Activated T-helper 2 cell treated with anti-CD3 and anti-CD28 coated beads, Interferon-gamma antibody, Interleukin-2, Interleukin-4, amounts not matched to agents 10 μg/mL and 5 μg/mL and 100 μg/mL, durations not matched to agents 14 hours and 24 hours and 36 hours (primary cell): ENCODE results near the gene METTL26. TPM values are rescaled to one million over a fixed set of nuclear protein-coding genes. Genes with fewer than 3 reads are reported as not detected.

Experiments used
- DNase-seq: peaks from one replicate; pipeline ENCODE4 v3.0.0; 2021; ENCODE audit warnings: low spot score
- H3K27ac Mint-ChIP-seq: one replicate; pipeline ENCODE4 v1.8.0; 2021; ENCODE audit warnings: mixed read lengths
- H3K27me3 Mint-ChIP-seq: one replicate; pipeline ENCODE4 v1.8.0; 2021; ENCODE audit warnings: low read depth, mixed read lengths
- H3K36me3 Mint-ChIP-seq: one replicate; pipeline ENCODE4 v1.8.0; 2021; ENCODE audit warnings: low read depth, mixed read lengths
- H3K4me1 Mint-ChIP-seq: one replicate; pipeline ENCODE4 v1.8.0; 2021; ENCODE audit warnings: low read depth, mixed read lengths
- H3K4me3 Mint-ChIP-seq: one replicate; pipeline ENCODE4 v1.8.0; 2021; ENCODE audit warnings: low read depth, mild to moderate bottlenecking, moderate library complexity, mixed read lengths
- H3K9me3 Mint-ChIP-seq: one replicate; pipeline ENCODE4 v1.8.0; 2021; ENCODE audit warnings: mixed read lengths
- intact Hi-C: fragments of 100-400 bp; cut with micrococcal nuclease; formaldehyde crosslinking; loops from one replicate; pipeline ENCODE4 v1.15.1; 2023
- total RNA-seq: library from RNA; stranded (reverse); gene quantifications from 2 replicates; pipeline ENCODE4 v1.2.3, GENCODE V29; 2022

Gene METTL26
- total RNA-seq, 1 donor from 2014 or later = 131 TPM

DNA sequence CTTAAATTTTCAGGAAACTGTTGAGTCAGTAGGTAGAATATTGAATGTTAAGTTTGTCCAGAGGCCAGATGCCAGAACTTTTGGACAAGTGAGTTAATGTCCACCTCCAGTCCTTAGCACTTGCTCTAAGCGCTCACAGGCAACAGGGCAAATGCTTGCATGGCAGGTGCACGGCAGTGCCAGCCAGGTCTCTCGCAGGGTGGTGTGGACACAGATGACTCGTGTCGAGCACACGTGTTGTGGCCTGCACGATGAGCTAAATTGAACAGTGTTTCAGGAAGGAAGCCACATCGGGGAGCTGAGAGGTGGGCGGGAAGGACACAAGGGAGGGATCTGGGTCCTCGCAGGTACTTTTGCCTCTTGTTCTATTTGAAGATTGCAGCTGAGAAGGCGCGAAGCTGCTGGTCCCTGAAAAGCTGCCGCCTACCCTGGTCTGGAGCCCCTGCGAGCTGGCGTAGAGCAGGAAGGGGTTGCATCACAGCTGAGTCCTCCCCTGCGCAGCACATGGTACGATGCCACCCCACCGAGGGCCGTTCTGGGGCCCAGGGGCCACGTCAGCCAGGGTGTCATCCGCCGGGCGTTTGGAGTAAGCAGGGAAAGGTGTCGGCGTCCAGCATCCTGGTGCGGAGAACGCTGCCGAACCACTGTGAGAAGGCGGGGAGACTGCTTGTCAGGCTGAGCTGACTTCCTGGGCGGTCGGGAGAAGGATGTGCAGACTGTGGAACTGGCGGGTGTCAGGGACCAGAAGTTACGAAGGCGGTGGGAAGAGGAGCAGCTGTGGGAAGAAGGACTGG is 40.0 kb downstream of the METTL26 start:
- Mint-ChIP-seq H3K4me1 (peaks cover 11% of the 10 kb centered on the region), H3K4me3 (no peak overlapping the region), H3K27me3 (no peaks in the 10 kb centered on the region), H3K36me3 (peaks cover 17% of the 10 kb centered on the region), H3K9me3 (no peaks in the 10 kb centered on the region), H3K27ac (no peak overlapping the region)
- intact Hi-C loops = no loop called here
- DNase-seq = no peak

DNA sequence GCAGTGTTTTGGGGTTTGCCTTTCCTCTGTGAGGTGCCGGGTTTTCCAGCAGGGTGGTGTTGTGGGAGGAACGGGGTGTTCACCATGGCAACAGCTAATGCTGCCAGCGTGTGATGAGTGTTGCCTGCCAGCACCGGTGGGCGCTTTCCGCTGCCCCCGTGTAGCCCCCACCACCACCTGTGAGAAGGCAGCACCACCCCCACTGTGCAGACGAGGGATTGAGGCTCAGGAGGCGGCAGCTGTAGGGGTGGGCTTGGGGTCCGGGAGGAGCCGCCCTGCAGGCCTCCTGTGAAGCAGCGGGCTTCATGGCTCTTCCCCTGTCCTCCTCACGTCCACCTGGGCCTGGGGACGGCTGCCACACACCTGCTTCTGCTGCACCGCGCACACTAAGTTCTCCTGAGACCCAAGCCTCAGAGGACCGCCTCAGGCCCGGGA is 41.0 kb downstream of the METTL26 start:
- DNase-seq = no peak
- H3K4me3 Mint-ChIP-seq = no peak overlapping the region
- peaks cover 16% of the 10 kb centered on the region for H3K4me1 Mint-ChIP-seq
- peaks cover 17% of the 10 kb centered on the region for H3K36me3 Mint-ChIP-seq
- H3K27ac Mint-ChIP-seq = no peak overlapping the region
- intact Hi-C loops = no loop called here
- H3K9me3 Mint-ChIP-seq = no peaks in the 10 kb centered on the region
- no peaks in the 10 kb centered on the region for H3K27me3 Mint-ChIP-seq

DNA sequence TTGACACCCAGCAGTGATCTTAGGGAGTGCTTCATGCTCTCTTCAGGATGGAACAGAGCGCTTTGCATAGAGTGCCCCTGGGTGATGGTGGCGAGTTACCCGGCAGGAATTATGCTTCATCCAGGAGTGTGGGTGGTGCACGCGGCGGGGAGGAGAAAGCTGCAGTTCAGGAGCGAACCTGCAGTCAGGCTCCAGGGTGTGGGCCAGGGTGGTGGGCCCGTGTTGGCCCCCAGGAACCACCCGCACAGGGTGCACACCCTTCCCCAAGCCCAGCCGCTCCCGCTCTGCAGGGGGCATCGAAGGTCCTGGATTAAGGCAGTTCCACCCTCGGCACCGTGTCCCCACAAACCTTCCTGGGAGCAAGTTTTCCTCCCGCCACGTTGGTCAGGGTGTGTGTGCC is 42.3 kb downstream of the METTL26 start:
- H3K4me1 Mint-ChIP-seq = peaks cover 16% of the 10 kb centered on the region
- no peaks in the 10 kb centered on the region for H3K27me3 Mint-ChIP-seq
- intact Hi-C loops = no loop called here
- H3K4me3 Mint-ChIP-seq = no peak overlapping the region
- peaks cover 16% of the 10 kb centered on the region for H3K36me3 Mint-ChIP-seq
- no peaks in the 10 kb centered on the region for H3K9me3 Mint-ChIP-seq
- DNase-seq = no peak
- no peak overlapping the region for H3K27ac Mint-ChIP-seq

DNA sequence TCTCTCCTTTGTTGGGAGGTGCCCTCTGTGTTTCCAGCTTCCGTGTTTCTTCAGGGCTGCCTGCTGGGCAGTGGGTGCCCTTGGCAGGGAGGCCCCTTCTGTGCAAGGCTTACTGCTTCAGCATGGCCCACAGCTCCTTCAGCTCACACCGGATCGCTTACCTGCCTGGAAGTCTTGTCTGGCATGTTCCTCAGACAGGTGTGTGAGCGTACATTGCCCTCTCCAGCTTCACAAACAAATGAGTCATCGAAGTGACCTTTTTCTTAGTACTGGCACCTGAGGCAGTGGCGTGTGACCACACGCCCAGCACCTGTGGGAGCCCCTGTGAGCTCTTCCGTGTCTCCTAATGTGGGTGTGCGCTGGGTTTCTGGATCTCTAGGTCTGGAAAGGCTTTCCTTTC is 42.7 kb downstream of the METTL26 start:
- Mint-ChIP-seq H3K36me3 (peaks cover 15% of the 10 kb centered on the region), H3K27ac (no peak overlapping the region), H3K27me3 (no peaks in the 10 kb centered on the region), H3K4me1 (peaks cover 16% of the 10 kb centered on the region), H3K9me3 (no peaks in the 10 kb centered on the region), H3K4me3 (no peak overlapping the region)
- no peak for DNase-seq
- intact Hi-C loops = no loop called here

DNA sequence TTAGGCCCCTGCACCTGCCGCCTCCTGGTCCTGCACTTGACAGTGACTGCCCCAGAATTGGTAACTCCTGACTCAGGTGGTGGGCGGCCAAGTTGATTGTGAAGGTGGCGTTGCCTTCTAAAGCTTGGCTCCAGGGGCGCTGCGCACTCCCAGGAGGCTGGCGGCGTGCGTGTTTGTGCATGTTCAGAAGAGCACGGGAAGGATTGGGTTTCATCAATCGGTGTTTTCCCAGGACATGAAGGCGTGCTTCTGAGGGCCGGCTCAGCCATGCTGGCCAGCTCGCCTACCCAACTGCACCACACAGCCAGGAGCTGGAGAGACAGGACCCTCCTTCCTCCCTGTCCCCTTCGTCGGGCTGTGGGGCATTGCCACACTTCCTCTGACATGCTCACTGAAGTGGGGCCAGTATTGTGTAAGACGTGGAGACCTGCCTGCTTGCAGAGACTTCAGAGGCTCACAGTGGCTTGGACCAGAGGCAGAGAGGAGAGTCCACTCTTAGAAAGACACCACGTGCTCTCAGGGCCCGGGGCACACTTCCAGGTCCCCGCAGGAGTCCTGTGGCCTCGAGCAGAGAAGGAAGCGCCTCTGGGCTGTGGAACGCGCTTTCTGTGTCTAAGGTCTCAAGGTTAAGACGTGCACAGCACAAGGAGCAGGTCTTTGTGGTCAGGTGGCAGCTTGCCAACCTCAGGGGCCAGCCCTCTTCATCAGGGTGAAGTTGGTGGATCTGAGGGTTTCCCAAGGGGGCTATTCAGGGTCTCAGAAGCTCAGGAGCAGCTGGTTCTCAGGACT is 43.4 kb downstream of the METTL26 start:
- H3K36me3 Mint-ChIP-seq = peaks cover 17% of the 10 kb centered on the region
- H3K27ac Mint-ChIP-seq = no peak overlapping the region
- no peak for DNase-seq
- no peak overlapping the region for H3K4me3 Mint-ChIP-seq
- no peaks in the 10 kb centered on the region for H3K27me3 Mint-ChIP-seq
- peaks cover 16% of the 10 kb centered on the region for H3K4me1 Mint-ChIP-seq
- H3K9me3 Mint-ChIP-seq = no peaks in the 10 kb centered on the region
- intact Hi-C loops = no loop called here

DNA sequence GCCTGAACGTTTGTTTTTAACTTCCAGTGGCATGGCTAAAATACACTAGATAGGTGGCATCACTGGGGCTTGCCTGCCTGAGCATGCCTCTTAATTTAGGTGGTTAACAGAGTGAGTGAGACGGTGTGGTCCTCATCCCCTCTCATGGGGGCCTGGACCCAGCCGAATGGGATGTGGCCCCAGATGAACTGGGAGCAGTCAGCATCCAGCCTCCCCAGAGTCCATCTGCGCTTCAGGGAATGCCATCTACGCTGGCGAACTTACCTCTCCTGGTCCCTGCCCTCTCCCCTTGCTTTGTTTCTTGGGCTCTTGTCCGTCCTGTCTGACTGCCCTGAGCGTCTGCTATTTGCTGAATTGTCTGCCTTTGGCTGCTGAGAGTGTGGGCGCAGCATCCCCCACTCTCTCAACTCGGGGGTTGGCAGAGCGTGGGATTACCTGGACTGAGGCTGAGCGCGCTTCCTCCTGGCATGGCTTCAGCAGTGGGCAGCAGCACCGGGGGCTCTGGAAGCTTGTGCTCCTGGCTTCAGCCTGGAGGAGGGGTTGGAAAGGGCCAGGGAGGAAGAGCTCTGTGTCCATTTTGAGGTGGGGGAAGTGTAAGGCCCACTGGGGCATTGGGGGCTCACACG is 44.1 kb downstream of the METTL26 start:
- H3K9me3 Mint-ChIP-seq = no peaks in the 10 kb centered on the region
- intact Hi-C loops = no loop called here
- H3K27me3 Mint-ChIP-seq = no peaks in the 10 kb centered on the region
- no peak for DNase-seq
- H3K4me3 Mint-ChIP-seq = peak overlapping the region; percentile 39
- peaks cover 19% of the 10 kb centered on the region for H3K4me1 Mint-ChIP-seq
- H3K36me3 Mint-ChIP-seq = peaks cover 19% of the 10 kb centered on the region
- no peak overlapping the region for H3K27ac Mint-ChIP-seq

DNA sequence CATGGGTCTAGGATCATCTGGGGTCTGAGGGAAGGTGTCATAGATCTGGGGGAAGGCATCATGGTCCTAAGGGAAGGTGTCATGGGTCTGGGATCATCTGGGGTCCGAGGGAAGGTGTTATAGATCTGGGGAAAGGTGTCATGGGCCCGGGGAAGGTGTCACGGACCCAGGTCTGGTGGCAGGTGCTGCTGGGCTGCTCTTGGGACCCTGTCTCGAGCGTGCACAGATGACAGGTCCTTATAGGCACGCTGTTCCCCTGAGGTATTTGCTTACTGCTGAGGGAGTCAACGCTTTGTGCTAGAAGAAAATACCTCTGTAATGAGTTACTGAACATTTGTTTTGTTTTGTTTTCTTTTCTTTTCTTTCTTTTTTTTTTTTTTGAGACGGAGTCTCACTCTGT is 44.9 kb downstream of the METTL26 start:
- peak overlapping the region; percentile 69 for H3K27ac Mint-ChIP-seq
- peak overlapping the region; percentile 87 for H3K4me3 Mint-ChIP-seq
- peaks cover 19% of the 10 kb centered on the region for H3K4me1 Mint-ChIP-seq
- H3K9me3 Mint-ChIP-seq = no peaks in the 10 kb centered on the region
- H3K36me3 Mint-ChIP-seq = peaks cover 12% of the 10 kb centered on the region
- intact Hi-C loops = no loop called here
- H3K27me3 Mint-ChIP-seq = no peaks in the 10 kb centered on the region
- DNase-seq = no peak

DNA sequence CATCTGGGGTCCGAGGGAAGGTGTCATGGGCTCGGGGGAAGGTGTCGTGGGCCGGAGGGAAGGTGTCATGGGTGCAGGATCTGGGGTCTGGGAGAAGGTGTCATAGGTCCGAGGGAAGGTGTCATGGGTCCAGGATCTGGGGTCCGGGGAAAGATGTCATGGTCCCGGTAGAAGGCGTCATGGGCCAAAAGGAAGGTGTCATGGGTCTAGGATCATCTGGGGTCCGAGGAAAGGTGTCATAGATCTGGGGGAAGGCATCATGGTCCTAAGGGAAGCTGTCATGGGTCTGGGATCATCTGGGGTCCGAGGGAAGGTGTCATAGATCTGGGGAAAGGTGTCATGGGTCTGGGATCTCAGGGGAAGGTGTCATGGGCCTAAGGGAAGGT is 45.3 kb downstream of the METTL26 start:
- peak overlapping the region; percentile 87 for H3K4me3 Mint-ChIP-seq
- H3K27me3 Mint-ChIP-seq = no peaks in the 10 kb centered on the region
- no peaks in the 10 kb centered on the region for H3K9me3 Mint-ChIP-seq
- peaks cover 16% of the 10 kb centered on the region for H3K4me1 Mint-ChIP-seq
- H3K27ac Mint-ChIP-seq = peak overlapping the region; percentile 69
- DNase-seq = no peak
- intact Hi-C loops = no loop called here
- peaks cover 9% of the 10 kb centered on the region for H3K36me3 Mint-ChIP-seq

DNA sequence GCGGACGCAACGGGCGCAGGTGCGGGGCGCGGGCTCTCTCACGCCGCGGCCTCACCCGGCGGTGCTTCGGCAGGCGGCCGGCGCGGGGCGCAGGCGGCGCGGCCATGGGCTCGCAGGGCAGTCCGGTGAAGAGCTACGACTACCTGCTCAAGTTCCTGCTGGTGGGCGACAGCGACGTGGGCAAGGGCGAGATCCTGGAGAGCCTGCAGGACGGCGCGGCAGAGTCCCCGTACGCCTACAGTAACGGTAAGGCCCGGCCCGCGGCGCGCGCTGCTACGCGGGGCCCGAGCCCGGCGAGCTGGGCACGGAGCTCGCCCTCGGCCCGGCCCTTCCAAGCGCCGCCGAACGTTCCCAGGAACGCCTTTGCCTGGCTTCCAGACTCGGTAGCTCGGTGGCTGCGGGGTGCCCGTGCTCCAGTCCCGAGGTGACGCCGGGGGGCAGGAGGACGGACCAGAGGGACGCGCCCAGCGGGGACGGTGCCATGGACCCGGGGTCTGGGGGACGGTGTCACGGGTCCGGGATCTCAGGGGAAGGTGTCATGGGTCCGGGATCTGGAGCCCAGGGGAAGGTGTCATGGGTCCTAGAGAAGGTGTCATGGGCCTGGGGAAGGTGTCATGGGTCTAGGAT is 45.8 kb downstream of the METTL26 start:
- DNase-seq = no peak
- H3K27me3 Mint-ChIP-seq = no peaks in the 10 kb centered on the region

DNA sequence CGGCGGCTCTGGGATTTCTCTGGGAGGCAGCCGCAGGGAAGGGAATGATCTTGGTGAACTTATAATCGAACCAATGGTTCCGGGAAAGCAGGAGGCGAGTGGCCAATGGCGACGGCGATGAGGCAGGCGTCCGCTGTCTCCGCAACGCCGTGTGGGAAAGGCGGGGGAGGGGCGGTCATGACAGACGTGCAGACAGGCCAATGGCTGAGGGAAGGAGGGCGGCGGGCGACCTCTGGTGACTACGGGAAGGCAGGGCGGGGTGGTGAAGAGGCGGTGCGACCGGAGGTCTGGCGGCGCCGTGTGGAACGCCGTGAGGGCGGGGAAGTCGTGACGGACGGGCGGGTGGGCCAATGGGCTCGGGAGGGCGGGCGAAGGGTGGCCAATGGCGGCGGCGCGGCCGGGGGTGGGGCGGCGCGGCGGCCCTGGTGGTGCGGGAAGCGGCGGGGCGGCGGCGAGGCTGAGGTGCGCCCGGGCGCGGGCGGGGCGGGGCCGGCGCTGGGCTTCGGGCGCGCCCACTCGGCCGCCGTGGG is 46.4 kb downstream of the METTL26 start, which contains the start of gene RAB40C:
Gene RAB40C, plus strand, starts transcription at position 409 of the 530 bp plus-strand sequence. CDS start 226 bp downstream, outside the sequence.
- Mint-ChIP-seq H3K9me3 (no peaks in the 10 kb centered on the region), H3K4me1 (peaks cover 16% of the 10 kb centered on the region), H3K27me3 (no peaks in the 10 kb centered on the region), H3K27ac (peak within 1 kb of the TSS; percentile 98), H3K4me3 (peak within 1 kb of the TSS; percentile 97), H3K36me3 (peaks cover 9% of the 10 kb centered on the region)
- peak; percentile 98 for DNase-seq
- intact Hi-C loops = loop anchor here (1.0 to 5.0 kb wide), 3 partner anchors 47 to 93 kb away; partner anchors contain the start of genes CAPN15, JMJD8, METTL26 and STUB1

More for the DNA sequence above, 45.8 kb downstream of the METTL26 start:
- Mint-ChIP-seq H3K4me3 (peak overlapping the region; percentile 87), H3K4me1 (peaks cover 16% of the 10 kb centered on the region), H3K36me3 (peaks cover 9% of the 10 kb centered on the region), H3K27ac (peak overlapping the region; percentile 69), H3K9me3 (no peaks in the 10 kb centered on the region)
- intact Hi-C loops = no loop called here

DNA sequence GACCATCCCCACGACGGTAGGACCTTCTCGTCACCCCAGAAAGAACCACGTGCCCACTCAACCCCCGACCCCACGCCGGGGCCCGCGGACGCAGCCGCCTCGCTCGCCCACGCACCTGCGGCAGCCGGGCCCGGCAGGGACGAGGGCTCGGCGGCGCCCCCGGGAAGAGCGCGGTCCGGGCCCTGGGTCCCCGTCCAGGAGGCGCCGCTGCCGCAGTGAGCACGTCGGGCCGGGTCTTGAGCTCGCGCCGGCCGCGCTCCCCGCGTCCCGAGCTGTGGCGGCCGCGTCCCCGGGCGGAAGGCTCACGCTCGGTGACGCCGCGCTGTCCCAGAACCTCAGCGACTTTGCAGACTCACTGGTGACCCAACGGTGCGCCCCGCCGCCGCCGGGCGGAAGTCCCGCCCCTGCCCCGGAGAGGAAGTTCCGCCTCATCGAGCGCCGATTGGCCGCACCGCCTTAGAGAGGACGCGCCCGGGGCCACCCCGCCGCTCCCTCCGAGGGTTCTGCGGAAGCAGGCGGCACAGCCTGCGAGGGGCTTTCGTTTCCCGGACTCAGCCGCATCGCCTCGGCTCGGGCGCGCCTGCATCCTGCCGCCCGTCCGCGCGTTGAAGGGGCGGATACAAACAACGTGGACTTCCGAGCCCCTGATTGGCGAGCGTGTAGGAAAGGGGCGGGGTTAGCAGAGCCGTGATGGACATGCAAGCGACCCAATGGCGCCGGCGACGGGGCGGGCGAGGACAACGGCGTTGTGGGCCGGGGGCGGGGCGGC is 47.0 kb downstream of the METTL26 start:
- Mint-ChIP-seq H3K9me3 (no peaks in the 10 kb centered on the region), H3K36me3 (peaks cover 9% of the 10 kb centered on the region), H3K27ac (peak overlapping the region; percentile 98), H3K4me3 (peak overlapping the region; percentile 97), H3K4me1 (peaks cover 16% of the 10 kb centered on the region), H3K27me3 (no peaks in the 10 kb centered on the region)
- DNase-seq = peak; percentile 98
- intact Hi-C loops = loop anchor here (1.0 to 5.0 kb wide), 3 partner anchors 47 to 93 kb away; partner anchors contain the start of genes CAPN15, JMJD8, METTL26 and STUB1

DNA sequence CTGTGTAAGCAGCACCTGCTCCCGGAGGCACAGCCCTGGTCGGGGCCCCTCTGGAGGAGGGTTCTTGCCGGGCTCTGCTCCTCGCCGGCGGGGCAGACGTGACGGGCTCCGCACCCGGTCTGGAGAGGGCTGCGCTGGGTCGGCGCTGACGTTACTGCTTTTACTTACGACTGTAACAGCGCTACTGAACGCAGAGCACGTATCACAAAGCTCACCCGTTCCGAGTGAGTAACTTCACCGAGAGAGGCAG is 47.5 kb downstream of the METTL26 start:
- no peaks in the 10 kb centered on the region for H3K27me3 Mint-ChIP-seq
- intact Hi-C loops = loop anchor here (5.0 kb wide), 1 partner anchor 94 kb away; the partner anchor contains the start of genes JMJD8 and STUB1
- peak overlapping the region; percentile 91 for H3K4me3 Mint-ChIP-seq
- H3K9me3 Mint-ChIP-seq = no peaks in the 10 kb centered on the region
- H3K4me1 Mint-ChIP-seq = peaks cover 14% of the 10 kb centered on the region
- DNase-seq = peak; percentile 65
- peaks cover 9% of the 10 kb centered on the region for H3K36me3 Mint-ChIP-seq
- H3K27ac Mint-ChIP-seq = peak overlapping the region; percentile 97
